K562 (cell line): Measurements from ENCODE around the gene RNF227. TPM values are rescaled to one million over a fixed set of nuclear protein-coding genes. Genes with fewer than 3 reads are reported as not detected.

Experiments
- CBX2 ChIP-seq: fragments of 200-600 bp; sonication (generic); IDR thresholded peaks from one replicate; pipeline ENCODE4 v1.6.1; 2012; ENCODE audit warnings: mild to moderate bottlenecking, low read length, inconsistent platforms; ENCODE audit not compliant: insufficient read depth, poor library complexity, severe bottlenecking
- CC2D1A ChIP-seq: fragments of 450-650 bp; IDR thresholded peaks from 2 replicates; pipeline ENCODE4 v1.6.1; 2017; ENCODE audit warnings: mild to moderate bottlenecking
- CHD1 ChIP-seq: fragments of 200-600 bp; sonication (generic); IDR thresholded peaks from one replicate; pipeline ENCODE4 v1.6.1; 2012; ENCODE audit warnings: mild to moderate bottlenecking, moderate library complexity, low read length, inconsistent platforms
- CREB1 ChIP-seq, 2 experiments: sonication (generic) in 1 of 2; formaldehyde crosslinking in 1 of 2; IDR thresholded peaks; 2 replicates each; pipeline versions ENCODE4 v1.6.1 to v1.8.0; 2012 to 2022; ENCODE audit warnings: inconsistent platforms in 1 of 2, mild to moderate bottlenecking in 1 of 2, missing genetic modification reagents in 1 of 2, moderate library complexity in 1 of 2
- DMBX1 ChIP-seq: fragments of 250-450 bp; sonication (Bioruptor Pico); IDR thresholded peaks from 2 replicates; pipeline ENCODE4 v1.8.0; 2022; ENCODE audit warnings: inconsistent platforms, mild to moderate bottlenecking, moderate library complexity, borderline replicate concordance
- FIP1L1 ChIP-seq: fragments of 200-400 bp; formaldehyde crosslinking; IDR thresholded peaks from 2 replicates; pipeline ENCODE4 v1.6.1; 2018; ENCODE audit warnings: mild to moderate bottlenecking, low read depth, low read length; ENCODE audit not compliant: poor library complexity, severe bottlenecking
- MAZ ChIP-seq, 2 experiments: fragments of 450-650 bp in 1 of 2; sonication (generic) in 1 of 2; formaldehyde crosslinking; IDR thresholded peaks in 1 of 2; conservative IDR thresholded peaks in 1 of 2; 2 replicates each; pipeline versions ENCODE4 v1.4.0 to v1.5.0; 2020; ENCODE audit warnings: mild to moderate bottlenecking in 1 of 2, missing genetic modification reagents in 1 of 2
- NFIC ChIP-seq: fragments of 450-650 bp; IDR thresholded peaks from 2 replicates; pipeline ENCODE4 v1.6.1; 2017; ENCODE audit warnings: mild to moderate bottlenecking, inconsistent platforms
- NFYB ChIP-seq: IDR thresholded peaks from 2 replicates; pipeline ENCODE4 v1.6.1; 2011; ENCODE audit warnings: mild to moderate bottlenecking, moderate library complexity; ENCODE audit not compliant: insufficient read length; ENCODE audit errors: extremely low read depth
- NR2C2 ChIP-seq, 2 experiments: fragments of 200-800 bp in 1 of 2; sonication (Bioruptor generic) in 1 of 2; sonication (generic) in 1 of 2; formaldehyde crosslinking in 1 of 2; IDR thresholded peaks; 2 replicates each; pipeline versions ENCODE4 v1.6.1 to v1.8.0; 2016 to 2022; ENCODE audit warnings: mild to moderate bottlenecking in 1 of 2, missing compliant biosample characterization in 1 of 2, missing genetic modification characterization in 1 of 2, missing genetic modification reagents in 1 of 2
- NR2F6 ChIP-seq: fragments of 450-650 bp; formaldehyde crosslinking; IDR thresholded peaks from 2 replicates; pipeline ENCODE4 v1.4.0; 2020; ENCODE audit warnings: mild to moderate bottlenecking
- PRMT5 ChIP-seq: sonication (generic); formaldehyde crosslinking; IDR thresholded peaks from 2 replicates; pipeline ENCODE4 v1.5.0; 2020; ENCODE audit warnings: missing genetic modification reagents
- RCOR1 ChIP-seq, 2 experiments: IDR thresholded peaks; 2 replicates each; pipeline ENCODE4 v1.6.1; 2012; ENCODE audit warnings: low read depth in 2 of 2, low read length in 2 of 2, borderline replicate concordance in 1 of 2, improper control_type of control experiment in 1 of 2
- SLC30A9 ChIP-seq: fragments of 250-450 bp; sonication (Bioruptor Pico); IDR thresholded peaks from 2 replicates; pipeline ENCODE4 v1.8.0; 2022; ENCODE audit warnings: mild to moderate bottlenecking, moderate library complexity
- SNAPC5 ChIP-seq: fragments of 250-450 bp; sonication (Bioruptor Pico); IDR thresholded peaks from 2 replicates; pipeline ENCODE4 v1.8.0; 2021; ENCODE audit warnings: moderate library complexity, mild to moderate bottlenecking, inconsistent platforms
- THRAP3 ChIP-seq: fragments of 450-650 bp; IDR thresholded peaks from 2 replicates; pipeline ENCODE4 v1.6.1; 2016; ENCODE audit warnings: mild to moderate bottlenecking, inconsistent platforms, borderline replicate concordance
- TOE1 ChIP-seq, 2 experiments: fragments of 450-650 bp in 1 of 2; sonication (generic) in 1 of 2; formaldehyde crosslinking in 1 of 2; IDR thresholded peaks; 2 replicates each; pipeline versions ENCODE4 v1.7.1 to v1.8.0; 2016 to 2022; ENCODE audit warnings: borderline replicate concordance in 2 of 2, mild to moderate bottlenecking in 2 of 2, antibody characterized with exemption in 1 of 2, inconsistent platforms in 1 of 2, low read depth in 1 of 2, missing genetic modification reagents in 1 of 2, moderate library complexity in 1 of 2
- USF1 ChIP-seq: sonication (generic); formaldehyde crosslinking; IDR thresholded peaks from 2 replicates; pipeline ENCODE4 v1.9.0; 2022; ENCODE audit warnings: mild to moderate bottlenecking, missing genetic modification reagents
- ZNF140 ChIP-seq: fragments of 250-450 bp; sonication (Bioruptor Pico); IDR thresholded peaks from 2 replicates; pipeline ENCODE4 v1.8.0; 2021; ENCODE audit warnings: moderate library complexity, mild to moderate bottlenecking, inconsistent platforms
- ZNF766 ChIP-seq: fragments of 200-800 bp; sonication (Bioruptor generic); conservative IDR thresholded peaks from 2 replicates; pipeline ENCODE4 v1.6.1; 2016; ENCODE audit warnings: missing genetic modification characterization, missing compliant biosample characterization
- polyA plus RNA-seq, 8 experiments: library from polyadenylated mRNA; depleted of rRNA in 4 of 8; stranded (reverse) in 5 of 8; unstranded in 3 of 8; fragments of >200 nt; fragmentation: Nextera tagmentation in 2 of 8; fragmentation: Illumina TruSeq in 1 of 8; extraction: Ambion mirVana in 2 of 8; extraction: Trizol in 1 of 8; gene quantifications; 2 replicates each; pipeline versions ENCODE4 v1.2.1 to v1.2.3, GENCODE V29; 2011 to 2014; ENCODE audit warnings: inconsistent platforms in 1 of 8, missing spikeins in 1 of 8
- total RNA-seq, 7 experiments: library from RNA; depleted of rRNA in 6 of 7; stranded (reverse); fragments of >200 nt in 6 of 7; fragmentation: Illumina TruSeq in 2 of 7; extraction: Trizol in 2 of 7; gene quantifications; 2 replicates each; pipeline versions ENCODE4 v1.2.1 to v1.2.3, GENCODE V29; 2011 to 2021; ENCODE audit warnings: low replicate concordance in 1 of 7

The RNF227 gene
- total and polyA plus RNA-seq, 9 of the 15 experiments (the other 6 are each of a cell fraction or from before 2014, with no cell fraction given) = 1.1 to 6.7 (median 2.3) TPM

GRCh38 chr17:7916385-7916682 lies 245 bp upstream of the RNF227 start (continued):
- TF ChIP-seq USF1 (peak; percentile 63), NFIC (no peak), ZNF766 (no peak), RCOR1 (IDR thresholded peaks at IDR 0.05; ENCODE audit: borderline replicate concordance in 1 of 2, low read depth in 2 of 2, low read length in 2 of 2) (0 out of 4 replicates have a peak, but pooled peaks of 1 of the 2 experiments have one; percentile 23), FIP1L1 (no peak), THRAP3 (no peak), PRMT5 (CRISPR knock-in tag) (no peak), SLC30A9 (CRISPR knock-in tag) (no peak), SNAPC5 (CRISPR knock-in tag) (no peak), CREB1 (IDR thresholded peaks at IDR 0.05) (0 out of 2 replicates have a peak, but pooled peaks have one; percentile 16), CREB1 (CRISPR knock-in tag; IDR thresholded peaks at IDR 0.05) (peak; percentile 1; the same call in 1 of the 2 replicates), CC2D1A (no peak), MAZ (CRISPR knock-in tag; conservative IDR thresholded peaks at IDR 0.05 in 1 of 2, IDR thresholded peaks at IDR 0.05 in 1 of 2) (0 out of 4 replicates have a peak, but pooled peaks of 1 of the 2 experiments have one; percentile 3), TOE1 (IDR thresholded peaks at IDR 0.05; ENCODE audit: borderline replicate concordance) (no peak), TOE1 (CRISPR knock-in tag; IDR thresholded peaks at IDR 0.05; ENCODE audit: borderline replicate concordance, low read depth) (no peak), CBX2 (no peak), CHD1 (no peak), NR2C2 (CRISPR knock-in tag; IDR thresholded peaks at IDR 0.05) (no peak), NR2C2 (tag; IDR thresholded peaks at IDR 0.05) (0 out of 2 replicates have a peak, but pooled peaks have one; percentile 8), DMBX1 (CRISPR knock-in tag) (no peak), NFYB (no peak), ZNF140 (CRISPR knock-in tag) (no peak), NR2F6 (CRISPR knock-in tag) (no peak)
